Liver (tissue), 9 donors: ENCODE data around the gene ENTPD7. TPM values are rescaled to one million over a fixed set of nuclear protein-coding genes. Genes with fewer than 3 reads are reported as not detected.

Source experiments
- DNase-seq: peaks from one replicate; pipeline ENCODE4 v3.0.0-alpha.2; 2017; ENCODE audit warnings: low spot score
- H3K27ac ChIP-seq, 2 donors: one replicate each; pipeline ENCODE4 v1.7.0; 2013; ENCODE audit warnings: inconsistent platforms in 2 of 2, low read length in 2 of 2, control low read depth in 1 of 2, low read depth in 1 of 2, mild to moderate bottlenecking in 1 of 2
- H3K27me3 ChIP-seq, 4 donors: one replicate each; pipeline versions ENCODE4 v1.6.1 to v1.7.0; 2013; ENCODE audit warnings: low read length in 3 of 4, inconsistent platforms in 1 of 4, mild to moderate bottlenecking in 1 of 4, moderate library complexity in 1 of 4; ENCODE audit not compliant: control insufficient read depth in 4 of 4, insufficient read depth in 4 of 4
- H3K36me3 ChIP-seq, 4 donors: one replicate each; pipeline versions ENCODE4 v1.6.1 to v1.7.0; 2013; ENCODE audit warnings: low read length in 3 of 4, mild to moderate bottlenecking in 3 of 4, low read depth in 1 of 4, moderate library complexity in 1 of 4; ENCODE audit not compliant: control insufficient read depth in 4 of 4, insufficient read depth in 3 of 4
- H3K4me1 ChIP-seq, 4 donors: one replicate each; pipeline versions ENCODE4 v1.6.1 to v1.7.0; 2013; ENCODE audit warnings: low read length in 3 of 4, mild to moderate bottlenecking in 3 of 4, moderate library complexity in 1 of 4; ENCODE audit not compliant: control insufficient read depth in 4 of 4, insufficient read depth in 4 of 4
- H3K4me3 ChIP-seq, 3 donors: one replicate each; pipeline versions ENCODE4 v1.6.1 to v1.7.0; 2013; ENCODE audit warnings: low read length in 3 of 3, control low read depth in 1 of 3, low read depth in 1 of 3, mild to moderate bottlenecking in 1 of 3
- H3K9ac ChIP-seq, 2 donors: one replicate each; pipeline ENCODE4 v1.7.0; 2013; ENCODE audit warnings: low read length in 2 of 2, mild to moderate bottlenecking in 2 of 2, moderate library complexity in 2 of 2, control low read depth in 1 of 2, low read depth in 1 of 2
- H3K9me3 ChIP-seq, 4 donors: one replicate each; pipeline versions ENCODE4 v1.6.1 to v1.7.0; 2013; ENCODE audit warnings: low read length in 3 of 4; ENCODE audit not compliant: control insufficient read depth in 4 of 4
- ATF3 ChIP-seq: IDR thresholded peaks from 2 replicates; pipeline ENCODE4 v1.6.1; 2016; ENCODE audit warnings: antibody characterized with exemption
- CTCF ChIP-seq: fragments of 150-350 bp; IDR thresholded peaks from 2 replicates; pipeline ENCODE4 v1.5.1; 2017; ENCODE audit warnings: improper control_type of control experiment, low read depth, low read length; ENCODE audit not compliant: missing input control
- EGR1 ChIP-seq, 2 donors: IDR thresholded peaks; 2 replicates each; pipeline ENCODE4 v1.6.1; 2016 to 2018; ENCODE audit warnings: antibody characterized with exemption in 2 of 2, low read depth in 2 of 2
- FOXA1 ChIP-seq: IDR thresholded peaks from 2 replicates; pipeline ENCODE4 v1.6.1; 2016; ENCODE audit warnings: antibody characterized with exemption
- GABPA ChIP-seq, 2 donors: IDR thresholded peaks in 1 of 2; conservative IDR thresholded peaks in 1 of 2; 2 replicates each; pipeline ENCODE4 v1.6.1; 2016; ENCODE audit warnings: antibody characterized with exemption in 2 of 2, mild to moderate bottlenecking in 1 of 2, moderate library complexity in 1 of 2
- HNF4A ChIP-seq, 2 donors: conservative IDR thresholded peaks; 2 replicates each; pipeline ENCODE4 v1.6.1; 2016; ENCODE audit warnings: antibody characterized with exemption in 2 of 2, mild to moderate bottlenecking in 2 of 2
- HNF4G ChIP-seq: IDR thresholded peaks from 2 replicates; pipeline ENCODE4 v1.6.1; 2016; ENCODE audit warnings: antibody characterized with exemption
- JUND ChIP-seq, 2 donors: IDR thresholded peaks; 2 replicates each; pipeline ENCODE4 v1.6.1; 2016; ENCODE audit warnings: antibody characterized with exemption in 2 of 2
- MAX ChIP-seq: IDR thresholded peaks from 2 replicates; pipeline ENCODE4 v1.6.1; 2016; ENCODE audit warnings: antibody characterized with exemption
- NR2F2 ChIP-seq: IDR thresholded peaks from 2 replicates; pipeline ENCODE4 v1.6.1; 2016; ENCODE audit warnings: antibody characterized with exemption
- RAD21 ChIP-seq, 2 donors: IDR thresholded peaks; 2 replicates each; pipeline ENCODE4 v1.6.1; 2016; ENCODE audit warnings: antibody characterized with exemption in 2 of 2, mild to moderate bottlenecking in 2 of 2
- SP1 ChIP-seq: IDR thresholded peaks from 2 replicates; pipeline ENCODE4 v1.6.1; 2018; ENCODE audit warnings: antibody characterized with exemption, mild to moderate bottlenecking
- TAF1 ChIP-seq: conservative IDR thresholded peaks from 2 replicates; pipeline ENCODE4 v1.6.1; 2016; ENCODE audit warnings: antibody characterized with exemption, mild to moderate bottlenecking
- YY1 ChIP-seq: IDR thresholded peaks from 2 replicates; pipeline ENCODE4 v1.6.1; 2016; ENCODE audit warnings: antibody characterized with exemption, mild to moderate bottlenecking
- ZBTB33 ChIP-seq: IDR thresholded peaks from 2 replicates; pipeline ENCODE4 v1.6.1; 2016; ENCODE audit warnings: antibody characterized with exemption
- WGBS: extraction: QIAGEN DNeasy Blood & Tissue Kit; methylation state at CpG from one replicate; pipeline ENCODE4 v1.1.7; 2013; 5-methylcytosine and 5-hydroxymethylcytosine counted together
- polyA plus RNA-seq, 2 donors: library from polyadenylated mRNA; stranded (reverse) in 1 of 2; unstranded in 1 of 2; fragments of 200-250 nt in 1 of 2; fragments of >200 nt in 1 of 2; fragmentation: Nextera tagmentation in 1 of 2; extraction: Ambion mirVana in 1 of 2; gene quantifications; one replicate each; pipeline versions ENCODE4 v1.2.1 to v1.2.3, GENCODE V29; 2013 to 2015
- total RNA-seq, 2 donors: library from RNA; depleted of rRNA; stranded (reverse); fragments of >200 nt; gene quantifications; one replicate each; pipeline ENCODE4 v1.2.3, GENCODE V29; 2014
- TF ChIP-seq, protein P1 (sequence below): IDR thresholded peaks from 2 replicates; pipeline ENCODE4 v1.6.1; 2016; ENCODE audit warnings: antibody characterized with exemption, mild to moderate bottlenecking
- donor health status: healthy.
- donor health status: healthy.
- donor health status: healthy.
- donor health status: healthy.
- donor health status: healthy.

Gene ENTPD7
- total and polyA plus RNA-seq, 4 donors, result 2.0 to 27.2 (median 12.1) TPM

DNA sequence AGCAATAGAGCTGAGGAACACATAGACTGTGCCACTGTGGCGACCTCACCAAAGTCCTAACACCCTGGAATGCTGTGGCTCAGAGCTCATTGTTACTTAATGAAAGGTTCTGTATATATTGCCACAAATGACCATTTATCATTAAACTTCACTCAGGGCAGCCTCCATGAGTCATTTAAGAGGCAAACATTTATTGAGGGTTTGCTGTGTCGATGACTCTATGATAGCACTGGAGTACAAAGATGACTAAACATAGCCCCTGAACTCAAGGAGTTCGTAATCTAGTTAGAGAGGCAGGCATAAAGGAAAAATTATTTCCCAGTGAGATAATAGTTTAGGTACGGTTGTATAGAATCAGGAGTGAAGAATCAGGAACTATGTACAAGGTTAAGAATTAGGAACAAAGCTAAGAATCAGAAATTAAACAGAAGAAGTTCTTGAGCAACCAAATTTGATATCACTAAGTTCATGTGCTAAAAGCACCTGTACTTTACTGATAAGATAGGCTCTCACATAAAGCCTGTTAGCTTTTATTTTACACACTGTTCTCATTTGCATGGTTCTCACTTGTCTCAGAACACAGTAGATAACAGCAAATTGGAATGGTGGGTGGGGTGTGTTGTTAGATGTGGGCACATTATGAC lies 7.9 kb downstream of the ENTPD7 start:
- Histone ChIP-seq H3K27ac (no peak overlapping the region), H3K36me3 (peaks cover 2 to 20% (median 5%) of the 10 kb centered on the region in 4 donors), H3K27me3 (no peaks in the 10 kb centered on the region), H3K9me3 (no peaks in the 10 kb centered on the region), H3K4me1 (peaks cover 0 to 1% (median 0%) of the 10 kb centered on the region in 4 donors), H3K4me3 (no peak overlapping the region), H3K9ac (no peak overlapping the region)
- TF ChIP-seq GABPA (IDR thresholded peaks at IDR 0.05 in 1 of 2, conservative IDR thresholded peaks at IDR 0.05 in 1 of 2) (no peak), HNF4A (conservative IDR thresholded peaks at IDR 0.05) (no peak), RAD21 (IDR thresholded peaks at IDR 0.05) (no peak), MAX (no peak), ZBTB33 (no peak)
- 89% methylated on average over 4 of the region's 4 CpGs for WGBS
- no peak for DNase-seq

GRCh38 chr10:99671386-99671785 lies 12.1 kb downstream of the ENTPD7 start:
- 89% methylated on average over 2 of the region's 2 CpGs for WGBS

More at GRCh38 chr10:99671386-99671785, 12.1 kb downstream of the ENTPD7 start:
- Histone ChIP-seq H3K9ac (no peak overlapping the region), H3K27ac (no peak overlapping the region), H3K36me3 (peaks cover 2 to 13% (median 3%) of the 10 kb centered on the region in 4 donors), H3K9me3 (no peaks in the 10 kb centered on the region), H3K27me3 (no peaks in the 10 kb centered on the region), H3K4me1 (peaks cover 3 to 11% (median 8%) of the 10 kb centered on the region in 4 donors), H3K4me3 (no peak overlapping the region)
- TF ChIP-seq ATF3 (no peak), MAX (no peak), YY1 (no peak), RAD21 (IDR thresholded peaks at IDR 0.05) (no peak), CTCF (no peak), JUND (IDR thresholded peaks at IDR 0.05) (no peak), NR2F2 (no peak), EGR1 (IDR thresholded peaks at IDR 0.05; ENCODE audit: low read depth in 2 of 2) (no peak), FOXA1 (no peak), TAF1 (no peak), HNF4G (no peak), SP1 (no peak)
- TF ChIP-seq, protein P1, sequence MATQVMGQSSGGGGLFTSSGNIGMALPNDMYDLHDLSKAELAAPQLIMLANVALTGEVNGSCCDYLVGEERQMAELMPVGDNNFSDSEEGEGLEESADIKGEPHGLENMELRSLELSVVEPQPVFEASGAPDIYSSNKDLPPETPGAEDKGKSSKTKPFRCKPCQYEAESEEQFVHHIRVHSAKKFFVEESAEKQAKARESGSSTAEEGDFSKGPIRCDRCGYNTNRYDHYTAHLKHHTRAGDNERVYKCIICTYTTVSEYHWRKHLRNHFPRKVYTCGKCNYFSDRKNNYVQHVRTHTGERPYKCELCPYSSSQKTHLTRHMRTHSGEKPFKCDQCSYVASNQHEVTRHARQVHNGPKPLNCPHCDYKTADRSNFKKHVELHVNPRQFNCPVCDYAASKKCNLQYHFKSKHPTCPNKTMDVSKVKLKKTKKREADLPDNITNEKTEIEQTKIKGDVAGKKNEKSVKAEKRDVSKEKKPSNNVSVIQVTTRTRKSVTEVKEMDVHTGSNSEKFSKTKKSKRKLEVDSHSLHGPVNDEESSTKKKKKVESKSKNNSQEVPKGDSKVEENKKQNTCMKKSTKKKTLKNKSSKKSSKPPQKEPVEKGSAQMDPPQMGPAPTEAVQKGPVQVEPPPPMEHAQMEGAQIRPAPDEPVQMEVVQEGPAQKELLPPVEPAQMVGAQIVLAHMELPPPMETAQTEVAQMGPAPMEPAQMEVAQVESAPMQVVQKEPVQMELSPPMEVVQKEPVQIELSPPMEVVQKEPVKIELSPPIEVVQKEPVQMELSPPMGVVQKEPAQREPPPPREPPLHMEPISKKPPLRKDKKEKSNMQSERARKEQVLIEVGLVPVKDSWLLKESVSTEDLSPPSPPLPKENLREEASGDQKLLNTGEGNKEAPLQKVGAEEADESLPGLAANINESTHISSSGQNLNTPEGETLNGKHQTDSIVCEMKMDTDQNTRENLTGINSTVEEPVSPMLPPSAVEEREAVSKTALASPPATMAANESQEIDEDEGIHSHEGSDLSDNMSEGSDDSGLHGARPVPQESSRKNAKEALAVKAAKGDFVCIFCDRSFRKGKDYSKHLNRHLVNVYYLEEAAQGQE, result no peak
- DNase-seq, result no peak
